ENCODE data around the gene GRPR.

DNA sequence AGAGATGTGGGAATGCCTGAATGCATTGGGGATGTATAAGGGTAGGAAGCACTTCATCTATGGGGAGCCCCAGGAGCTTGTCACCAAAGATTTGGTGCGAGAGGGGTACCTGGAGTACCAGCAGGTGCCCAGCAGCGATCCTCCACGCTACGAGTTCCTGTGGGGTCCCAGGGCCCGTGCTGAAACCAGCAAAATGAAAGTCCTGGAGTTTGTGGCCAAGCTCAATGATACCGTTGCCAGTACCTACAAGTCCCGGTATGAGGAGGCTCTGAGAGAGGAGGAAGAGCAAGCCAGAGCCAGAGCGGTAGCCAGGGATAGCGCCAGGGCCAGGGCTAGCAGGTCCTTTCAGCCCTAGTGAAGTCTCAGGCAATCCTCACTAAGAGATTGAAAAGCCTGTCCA lies 47.7 kb downstream of the GRPR start:
- TF ChIP-seq POLR2A (IDR thresholded peaks at IDR 0.05) = no peak
- TF ChIP-seq CTCF (IDR thresholded peaks at IDR 0.05) = no peak
